Endothelial cell of umbilical vein (primary cell): ENCODE measurements around the gene RNGTT. TPM values are rescaled to one million over a fixed set of nuclear protein-coding genes. Genes with fewer than 3 reads are reported as not detected.
"Not testable (repeated sequence)": the region's sequence is repeated elsewhere in the genome, so short reads cannot be mapped to it uniquely, and the experiment has no call there.

Experiments used
- BruUV-seq: library from RNA; stranded (reverse); fragments of 400-500 nt; replicated peaks from 2 replicates; lab custom pipeline; 2021; lab: Mats Ljungman, UMichigan
- CTCF ChIA-PET: fragments of 300-600, 350-600 bp; sonication (Branson Sonifier 250); formaldehyde crosslinking; loops from one replicate; lab custom pipeline; 2021; ENCODE audit warnings: antibody characterized with exemption, inconsistent platforms; lab: Charles Lee
- POLR2A ChIA-PET: fragments of 300-600, 350-600 bp; sonication (Branson Sonifier 250); formaldehyde crosslinking; loops from one replicate; lab custom pipeline; 2021; ENCODE audit warnings: antibody characterized with exemption, inconsistent platforms; lab: Charles Lee
- DNase-seq: peaks from one replicate; pipeline ENCODE4 v3.0.0-alpha.2; 2011; ENCODE audit warnings: low read depth, low spot score
- FAIRE-seq: peaks from 2 replicates; lab custom pipeline; 2011; peaks lifted over from hg19 to GRCh38; lab: Jason Lieb, UNC
- H2AFZ ChIP-seq: 2 replicates; pipeline ENCODE4 v1.6.0; 2012; ENCODE audit warnings: low read depth, low read length, control low read depth, inconsistent platforms
- H3K27ac ChIP-seq: 2 replicates; pipeline ENCODE4 v1.5.1; 2011; ENCODE audit warnings: low read depth, mild to moderate bottlenecking, control low read depth, low read length, moderate library complexity; ENCODE audit not compliant: insufficient read depth
- H3K27me3 ChIP-seq, 2 experiments: 2 replicates each; pipeline versions ENCODE4 v1.6.0 to v1.6.1; 2011; ENCODE audit warnings: low read length in 2 of 2, mixed read lengths in 1 of 2; ENCODE audit not compliant: control insufficient read depth in 2 of 2, insufficient read depth in 2 of 2
- H3K36me3 ChIP-seq, 2 experiments: 2 replicates in 1 of 2; 3 replicates in 1 of 2; pipeline ENCODE4 v1.5.1; 2011; ENCODE audit warnings: low read length in 2 of 2, mild to moderate bottlenecking in 1 of 2, moderate library complexity in 1 of 2; ENCODE audit not compliant: control insufficient read depth in 2 of 2, insufficient read depth in 2 of 2; ENCODE audit errors: extremely low read depth in 1 of 2
- H3K4me1 ChIP-seq: 3 replicates; pipeline ENCODE4 v1.5.1; 2011; ENCODE audit warnings: mild to moderate bottlenecking, low read length; ENCODE audit not compliant: control insufficient read depth, insufficient read depth; ENCODE audit errors: extremely low read depth
- H3K4me2 ChIP-seq: 2 replicates; pipeline ENCODE4 v1.6.1; 2011; ENCODE audit warnings: low read length, control low read depth, mixed read lengths; ENCODE audit not compliant: insufficient read depth
- H3K4me3 ChIP-seq, 3 experiments: fragments of 200-600 bp in 1 of 3; sonication (generic), shearing (Covaris generic) in 1 of 3; replicated peaks in 1 of 3; 2 replicates each; pipeline ENCODE4 v1.5.1; 2011 to 2016; ENCODE audit warnings: control low read depth in 3 of 3, low read length in 3 of 3, mild to moderate bottlenecking in 2 of 3, inconsistent platforms in 1 of 3, low read depth in 1 of 3, moderate library complexity in 1 of 3; ENCODE audit not compliant: insufficient read depth in 1 of 3
- H3K79me2 ChIP-seq: 2 replicates; pipeline ENCODE4 v1.6.0; 2012; ENCODE audit warnings: low read length, inconsistent platforms; ENCODE audit not compliant: control insufficient read depth, insufficient read depth
- H3K9ac ChIP-seq: replicated peaks from 2 replicates; pipeline ENCODE3; 2011; ENCODE audit warnings: low read length, control low read depth; ENCODE audit not compliant: insufficient read depth; ENCODE audit errors: extremely low read depth
- H3K9me1 ChIP-seq: replicated peaks from 3 replicates; pipeline ENCODE4 v1.6.0; 2011; ENCODE audit warnings: mild to moderate bottlenecking, low read length; ENCODE audit not compliant: control insufficient read depth, insufficient read depth; ENCODE audit errors: extremely low read depth
- H3K9me3 ChIP-seq: replicated peaks from 2 replicates; pipeline ENCODE4 v1.5.1; 2012; ENCODE audit warnings: low read length, inconsistent platforms; ENCODE audit not compliant: control insufficient read depth, insufficient read depth
- H4K20me1 ChIP-seq: replicated peaks from 2 replicates; pipeline ENCODE3; 2011; ENCODE audit warnings: mild to moderate bottlenecking, low read length; ENCODE audit not compliant: control insufficient read depth, insufficient read depth; ENCODE audit errors: extremely low read depth
- EZH2 ChIP-seq: IDR thresholded peaks from 2 replicates; pipeline ENCODE4 v1.6.1; 2012; ENCODE audit warnings: borderline replicate concordance, low read depth, mild to moderate bottlenecking, moderate library complexity, low read length, inconsistent platforms; ENCODE audit not compliant: severe bottlenecking
- GATA2 ChIP-seq: IDR thresholded peaks from 2 replicates; pipeline ENCODE4 v1.7.0; 2011; ENCODE audit warnings: low read depth, mild to moderate bottlenecking, moderate library complexity, mixed read lengths, low read length; ENCODE audit not compliant: insufficient read length, insufficient read depth
- POLR2A ChIP-seq: IDR thresholded peaks from 2 replicates; pipeline ENCODE4 v1.6.1; 2012; ENCODE audit warnings: low read depth, mild to moderate bottlenecking, control low read depth, low read length
- POLR2AphosphoS5 ChIP-seq: IDR thresholded peaks from 2 replicates; pipeline ENCODE4 v1.6.1; 2012; ENCODE audit warnings: low read depth, mild to moderate bottlenecking, control low read depth, low read length, moderate library complexity; ENCODE audit not compliant: insufficient read depth
- dilution Hi-C: fragments of 300-500 bp; cut with MboI; formaldehyde crosslinking; loops from one replicate; pipeline ENCODE4 v1.15.0; 2019; ENCODE audit warnings: low sequenced_read_pairs; ENCODE audit not compliant: extremely low pct_ligation_motif_present
- intact Hi-C: fragments of 100-400 bp; cut with micrococcal nuclease; formaldehyde crosslinking; loops from one replicate; pipeline ENCODE4 v1.10.0; 2022
- polyA plus RNA-seq, 4 experiments: library from polyadenylated mRNA; depleted of rRNA in 3 of 4; stranded (reverse) in 3 of 4; unstranded in 1 of 4; fragments of >200 nt; gene quantifications; 2 replicates each; pipeline versions ENCODE4 v1.2.1 to v1.2.3, GENCODE V29; 2011 to 2012; ENCODE audit warnings: missing spikeins in 1 of 4
- total RNA-seq: library from RNA; stranded (reverse); gene quantifications from 2 replicates; pipeline ENCODE4 v1.2.3, GENCODE V29; 2021

The RNGTT gene
- total and polyA plus RNA-seq, 2 donors (not counting 3 experiments of a cell fraction or from before 2014, with no cell fraction given), result 2.1 to 13.1 TPM

GRCh38 chr6:88908598-88909548 is 54.5 kb downstream of the RNGTT start:
- no peaks in the 10 kb centered on the region for H3K4me1 ChIP-seq
- H3K9ac ChIP-seq, result no peak overlapping the region
- no peaks in the 10 kb centered on the region for H3K9me1 ChIP-seq
- dilution Hi-C loops, result no loop called here
- H2AFZ ChIP-seq, result no peak overlapping the region
- no peak overlapping the region for H3K27ac ChIP-seq
- intact Hi-C loops, result no loop called here
- H4K20me1 ChIP-seq, result peaks cover 2% of the 10 kb centered on the region
- no peaks in the 10 kb centered on the region for H3K27me3 ChIP-seq
- no TSS peak for BruUV-seq
- ChIA-PET POLR2A (no interaction called here), CTCF (no interaction called here)
- DNase-seq (no peak), FAIRE-seq (no peak)
- H3K9me3 ChIP-seq, result no peaks in the 10 kb centered on the region
- no peak overlapping the region for H3K4me3 ChIP-seq
- TF ChIP-seq EZH2, result no peak
- no peak for TF ChIP-seq POLR2A
- TF ChIP-seq POLR2AphosphoS5, result no peak
- TF ChIP-seq GATA2, result no peak
- no peak overlapping the region for H3K4me2 ChIP-seq
- H3K79me2 ChIP-seq, result peaks cover 5% of the 10 kb centered on the region
- H3K36me3 ChIP-seq, result no peaks in the 10 kb centered on the region

- DNase-seq, H3K27ac ChIP-seq, H3K4me3 ChIP-seq, H3K9me1 ChIP-seq, H3K4me2 ChIP-seq, H3K79me2 ChIP-seq, H3K27me3 ChIP-seq, H3K36me3 ChIP-seq, H3K4me1 ChIP-seq, BruUV-seq, H3K9ac ChIP-seq, H3K9me3 ChIP-seq, dilution Hi-C loops, intact Hi-C loops, H4K20me1 ChIP-seq, FAIRE-seq, H2AFZ ChIP-seq: not testable (repeated sequence)
- ChIA-PET POLR2A (interaction anchor here (0.6 kb wide), 1 partner anchor 11 kb away, joined by 5 read pairs; no protein-coding TSS in a partner anchor), CTCF (interaction anchor here (0.9 to 2.3 kb wide), 3 partner anchors 11 to 14 kb away, joined by 3 to 15 read pairs (median 3); no protein-coding TSS in a partner anchor)
Observed at GRCh38 chr6:88907148-88907547, 56.3 kb downstream of the RNGTT start.
